Esophagus mucosa (tissue), 1 donor: ENCODE measurements around the gene FOXL1. TPM values are rescaled to one million over a fixed set of nuclear protein-coding genes. Genes with fewer than 3 reads are reported as not detected.

Experiments
- total RNA-seq: library from RNA; stranded (reverse); gene quantifications from one replicate; pipeline ENCODE4 v1.2.4, GENCODE V29; 2023
- donor health status: DM: yes; HTN: yes; CAD: no.

Gene FOXL1
- total RNA-seq, 1 donor from 2014 or later = 0.08 TPM

Other genes starting within 250 kb of the FOXL1 start
- gene FOXF1, start 68.0 kb upstream of the FOXL1 start, total RNA-seq = 0.68 TPM
- 11.2 TPM for gene MTHFSD, start 23.3 kb upstream of the FOXL1 start, total RNA-seq
- 0.28 TPM for gene FOXC2, start 11.7 kb upstream of the FOXL1 start, total RNA-seq